B cell (primary cell): ENCODE results near the gene PLEKHG4B. TPM values are rescaled to one million over a fixed set of nuclear protein-coding genes. Genes with fewer than 3 reads are reported as not detected.

ENCODE experiments used
- ATAC-seq: fragments of 200-7000 bp; cut with Tn5 transposase; one replicate; pipeline ENCODE4 v1.10.0; 2021; ENCODE audit warnings: low read depth, mild to moderate bottlenecking, moderate number of reproducible peaks, moderate library complexity
- CTCF ChIA-PET: fragments of 350-600 bp; sonication (Branson Sonifier 250); formaldehyde crosslinking; loops from one replicate; lab custom pipeline; 2021; ENCODE audit warnings: antibody characterized with exemption, inconsistent platforms; lab: Charles Lee
- POLR2A ChIA-PET: fragments of 350-600 bp; sonication (Branson Sonifier 250); formaldehyde crosslinking; loops from one replicate; lab custom pipeline; 2021; ENCODE audit warnings: antibody characterized with exemption; lab: Charles Lee
- DNase-seq: peaks from one replicate; pipeline ENCODE4 v3.0.0; 2013
- H2AFZ ChIP-seq: 2 replicates; pipeline ENCODE4 v1.6.1; 2012; ENCODE audit warnings: mild to moderate bottlenecking, low read depth, low read length; ENCODE audit not compliant: insufficient read depth, poor library complexity, severe bottlenecking
- H3K27ac ChIP-seq, 2 donors: 1 replicate in 1 of 2; 2 replicates in 1 of 2; pipeline ENCODE4 v1.5.1; 2012 to 2013; ENCODE audit warnings: low read length in 2 of 2, mild to moderate bottlenecking in 2 of 2, moderate library complexity in 1 of 2
- H3K27me3 ChIP-seq, 4 experiments: fragments of 200-600 bp in 1 of 4; sonication (generic) in 1 of 4; replicated peaks in 1 of 4; 1 replicate in 2 of 4; 2 replicates in 2 of 4; pipeline versions ENCODE4 v1.6.1 to v1.7.0; 2013 to 2016; ENCODE audit warnings: low read length in 3 of 4, mild to moderate bottlenecking in 2 of 4, mixed read lengths in 1 of 4, moderate library complexity in 1 of 4; ENCODE audit not compliant: insufficient read depth in 4 of 4, control insufficient read depth in 3 of 4; ENCODE audit errors: control extremely low read depth in 1 of 4
- H3K36me3 ChIP-seq, 2 experiments: replicated peaks in 1 of 2; 1 replicate in 1 of 2; 2 replicates in 1 of 2; pipeline versions ENCODE4 v1.6.1 to v1.7.1; 2013; ENCODE audit warnings: low read length in 1 of 2; ENCODE audit not compliant: insufficient read depth in 2 of 2, control insufficient read depth in 1 of 2; ENCODE audit errors: control extremely low read depth in 1 of 2, extremely low read depth in 1 of 2
- H3K4me1 ChIP-seq, 2 donors: fragments of 200-600 bp in 1 of 2; sonication (generic) in 1 of 2; 1 replicate in 1 of 2; 2 replicates in 1 of 2; pipeline versions ENCODE4 v1.5.1 to v1.6.1; 2013 to 2017; ENCODE audit warnings: low read length in 2 of 2; ENCODE audit not compliant: control insufficient read depth in 2 of 2, insufficient read depth in 2 of 2
- H3K4me2 ChIP-seq: replicated peaks from 2 replicates; pipeline ENCODE3; 2012; ENCODE audit warnings: mild to moderate bottlenecking, low read depth, low read length; ENCODE audit not compliant: poor library complexity, severe bottlenecking
- H3K4me3 ChIP-seq, 5 experiments: fragments of 200-600 bp in 1 of 5; sonication (generic) in 1 of 5; 1 replicate in 3 of 5; 2 replicates in 2 of 5; pipeline versions ENCODE4 v1.5.1 to v1.7.0; 2011 to 2016; ENCODE audit warnings: low read length in 4 of 5, mild to moderate bottlenecking in 4 of 5, low read depth in 2 of 5, control low read depth in 1 of 5, moderate library complexity in 1 of 5; ENCODE audit not compliant: insufficient read depth in 1 of 5; ENCODE audit errors: control extremely low read depth in 1 of 5, extremely low read depth in 1 of 5
- H3K79me2 ChIP-seq: fragments of 200-600 bp; sonication (generic); one replicate; pipeline ENCODE4 v1.6.0; 2016; ENCODE audit warnings: low read length; ENCODE audit not compliant: control insufficient read depth, insufficient read depth
- H3K9ac ChIP-seq: fragments of 200-600 bp; sonication (generic); 2 replicates; pipeline ENCODE4 v1.6.1; 2017; ENCODE audit warnings: mild to moderate bottlenecking, low read length, moderate library complexity
- H3K9me3 ChIP-seq, 3 donors: one replicate each; pipeline versions ENCODE4 v1.6.1 to v1.7.1; 2013; ENCODE audit warnings: low read length in 2 of 3; ENCODE audit not compliant: control insufficient read depth in 2 of 3, insufficient read depth in 1 of 3; ENCODE audit errors: control extremely low read depth in 1 of 3
- H4K20me1 ChIP-seq: 2 replicates; pipeline ENCODE4 v1.6.0; 2012; ENCODE audit warnings: mild to moderate bottlenecking, low read length; ENCODE audit not compliant: insufficient read depth, control insufficient read depth, poor library complexity, severe bottlenecking
- H3K27ac Mint-ChIP-seq: one replicate; pipeline ENCODE4 v1.8.0; 2021; ENCODE audit warnings: mixed read lengths
- H3K27me3 Mint-ChIP-seq: one replicate; pipeline ENCODE4 v1.8.0; 2021; ENCODE audit warnings: mixed read lengths
- H3K4me1 Mint-ChIP-seq: one replicate; pipeline ENCODE4 v1.8.0; 2021; ENCODE audit warnings: mixed read lengths
- H3K4me3 Mint-ChIP-seq: one replicate; pipeline ENCODE4 v1.8.0; 2021; ENCODE audit warnings: mixed read lengths
- H3K9me3 Mint-ChIP-seq: one replicate; pipeline ENCODE4 v1.8.0; 2022; ENCODE audit warnings: mixed read lengths; ENCODE audit not compliant: insufficient read depth
- EZH2 ChIP-seq: IDR thresholded peaks from 2 replicates; pipeline ENCODE4 v1.6.1; 2012; ENCODE audit warnings: borderline replicate concordance, low read depth, mild to moderate bottlenecking, moderate library complexity, low read length; ENCODE audit not compliant: insufficient read depth, poor library complexity, severe bottlenecking
- WGBS: methylation state at CpG from one replicate; pipeline ENCODE4 v1.1.5; 2013; ENCODE audit warnings: missing lambda C conversion rate; ENCODE audit not compliant: insufficient coverage; 5-methylcytosine and 5-hydroxymethylcytosine counted together
- intact Hi-C: fragments of 100-400 bp; cut with micrococcal nuclease; formaldehyde crosslinking; loops from one replicate; pipeline ENCODE4 v1.10.0; 2022
- polyA plus RNA-seq: library from polyadenylated mRNA; depleted of rRNA; stranded (reverse); fragments of >200 nt; gene quantifications from 2 replicates; pipeline ENCODE4 v1.2.3, GENCODE V29; 2012
- total RNA-seq, 2 donors: library from RNA; stranded (reverse); fragments of 120-200 nt in 1 of 2; gene quantifications; 1 replicate in 1 of 2; 2 replicates in 1 of 2; pipeline versions ENCODE4 v1.2.3 to v1.2.4, GENCODE V29; 2013 to 2022
- TF ChIP-seq, protein P1 (sequence below): fragments of 200-600 bp; IDR thresholded peaks from one replicate; pipeline ENCODE4 v1.8.0; 2022; ENCODE audit warnings: antibody characterized with exemption, mild to moderate bottlenecking

PLEKHG4B gene
- total and polyA plus RNA-seq, 2 donors (not counting 1 experiment from before 2014, with no cell fraction given) = not detected

GRCh38 chr5:92401-93220 lies 643 bp downstream of the PLEKHG4B start:
- H3K4me1 ChIP-seq = peaks cover 0 to 3% of the 10 kb centered on the region in 2 donors
- no peak for DNase-seq
- H3K27ac Mint-ChIP-seq = no peak overlapping the region
- H3K4me3 ChIP-seq = no peak overlapping the region
- ATAC-seq = no peak
- H3K79me2 ChIP-seq = no peaks in the 10 kb centered on the region
- H2AFZ ChIP-seq = no peak overlapping the region
- no peaks in the 10 kb centered on the region for H3K36me3 ChIP-seq
- H3K27ac ChIP-seq = no peak overlapping the region
- peaks cover 5% of the 10 kb centered on the region for H3K4me1 Mint-ChIP-seq
- H4K20me1 ChIP-seq = no peaks in the 10 kb centered on the region
- no peak overlapping the region for H3K9ac ChIP-seq
- no peaks in the 10 kb centered on the region for H3K9me3 Mint-ChIP-seq
- TF ChIP-seq, protein P1, sequence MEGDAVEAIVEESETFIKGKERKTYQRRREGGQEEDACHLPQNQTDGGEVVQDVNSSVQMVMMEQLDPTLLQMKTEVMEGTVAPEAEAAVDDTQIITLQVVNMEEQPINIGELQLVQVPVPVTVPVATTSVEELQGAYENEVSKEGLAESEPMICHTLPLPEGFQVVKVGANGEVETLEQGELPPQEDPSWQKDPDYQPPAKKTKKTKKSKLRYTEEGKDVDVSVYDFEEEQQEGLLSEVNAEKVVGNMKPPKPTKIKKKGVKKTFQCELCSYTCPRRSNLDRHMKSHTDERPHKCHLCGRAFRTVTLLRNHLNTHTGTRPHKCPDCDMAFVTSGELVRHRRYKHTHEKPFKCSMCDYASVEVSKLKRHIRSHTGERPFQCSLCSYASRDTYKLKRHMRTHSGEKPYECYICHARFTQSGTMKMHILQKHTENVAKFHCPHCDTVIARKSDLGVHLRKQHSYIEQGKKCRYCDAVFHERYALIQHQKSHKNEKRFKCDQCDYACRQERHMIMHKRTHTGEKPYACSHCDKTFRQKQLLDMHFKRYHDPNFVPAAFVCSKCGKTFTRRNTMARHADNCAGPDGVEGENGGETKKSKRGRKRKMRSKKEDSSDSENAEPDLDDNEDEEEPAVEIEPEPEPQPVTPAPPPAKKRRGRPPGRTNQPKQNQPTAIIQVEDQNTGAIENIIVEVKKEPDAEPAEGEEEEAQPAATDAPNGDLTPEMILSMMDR = no peak
- TF ChIP-seq EZH2 = no peak
- peaks cover 0 to 6% (median 0%) of the 10 kb centered on the region in 3 donors for H3K9me3 ChIP-seq
- H3K4me2 ChIP-seq = no peak overlapping the region
- peaks cover 0 to 28% (median 11%) of the 10 kb centered on the region in 4 experiments for H3K27me3 ChIP-seq
- H3K4me3 Mint-ChIP-seq = peak overlapping the region; percentile 16
- ChIA-PET POLR2A (no interaction called here), CTCF (no interaction called here)
- peaks cover 53% of the 10 kb centered on the region for H3K27me3 Mint-ChIP-seq
- intact Hi-C loops = no loop called here
- 17% methylated on average over 23 of the region's 37 CpGs for WGBS
